NK-92 (cell line): ENCODE data around the gene TSR3.

Experiments
- DNase-seq: peaks from one replicate; lab custom pipeline; 2025; ENCODE audit not compliant: unreplicated experiment; lab: John Stamatoyannopoulos, UW

The TSR3 gene

DNA sequence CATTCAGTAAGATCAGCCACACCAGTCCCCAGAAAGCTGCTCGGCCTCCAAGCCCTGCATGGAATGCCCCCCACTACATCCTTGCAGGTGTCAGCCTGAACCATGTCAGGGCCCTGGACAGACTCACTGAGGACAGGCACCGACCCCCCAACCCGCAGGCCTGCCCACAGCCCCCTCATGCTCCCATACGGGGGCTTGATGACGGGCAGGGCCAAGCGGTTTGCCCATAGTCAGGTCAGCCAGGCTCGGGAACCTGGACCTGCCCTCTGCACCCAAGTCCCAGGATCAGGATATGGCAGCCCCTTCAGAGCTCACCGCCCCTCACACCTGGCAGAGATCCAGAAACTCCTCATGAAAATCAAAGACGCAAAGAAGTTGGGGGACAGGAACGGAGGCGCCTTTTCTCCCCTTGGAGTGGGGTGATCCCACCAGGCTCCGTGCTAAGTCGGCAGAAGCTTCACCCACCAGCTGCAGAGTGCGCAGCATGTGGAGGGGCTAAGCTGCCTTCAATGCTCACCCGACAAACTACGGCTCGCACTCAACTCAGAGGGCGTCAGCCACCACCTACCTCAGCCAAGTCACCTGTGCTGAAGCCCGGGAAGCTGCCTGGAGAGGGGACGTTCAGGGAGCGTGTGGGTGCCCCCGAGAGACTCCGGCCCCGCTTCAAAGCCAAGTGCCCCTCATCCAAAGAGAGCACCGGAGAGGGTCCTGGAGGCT, 26.6 kb upstream of the TSR3 start:
- DNase-seq, result no peak

DNA sequence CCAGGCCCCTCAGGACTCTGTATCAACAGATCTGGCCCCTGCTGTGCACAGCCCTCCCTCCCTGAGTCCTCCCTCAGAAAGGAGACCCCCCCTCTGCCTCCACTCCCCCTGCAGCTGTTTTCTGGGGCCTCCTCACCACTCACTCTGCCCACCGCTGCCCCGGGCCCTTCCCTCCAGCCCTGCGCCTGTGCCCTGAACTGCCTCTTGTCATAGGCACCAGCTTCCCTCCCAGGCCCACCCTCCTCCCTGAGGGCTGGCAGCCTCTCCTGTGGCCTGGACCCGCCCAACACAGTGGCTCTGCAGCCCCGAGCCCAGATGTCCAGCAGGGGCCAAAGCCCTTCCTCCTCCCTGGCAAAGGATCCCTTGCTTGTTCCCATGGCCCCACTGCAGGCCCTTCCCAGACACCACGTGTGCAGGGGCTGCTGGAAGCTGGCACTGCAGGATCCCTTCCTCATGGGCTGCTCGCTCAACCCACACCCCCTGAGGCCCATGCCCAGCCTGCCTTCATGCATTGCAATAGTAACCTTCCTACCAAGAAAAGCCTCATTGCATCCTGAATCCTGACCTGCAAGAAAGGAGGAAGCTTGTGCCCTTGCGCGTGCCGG, 25.8 kb upstream of the TSR3 start:
- DNase-seq, result no peak

- DNase-seq, result no peak
Observed at GRCh38 chr16:1375741-1376410, 24.2 kb upstream of the TSR3 start.

DNA sequence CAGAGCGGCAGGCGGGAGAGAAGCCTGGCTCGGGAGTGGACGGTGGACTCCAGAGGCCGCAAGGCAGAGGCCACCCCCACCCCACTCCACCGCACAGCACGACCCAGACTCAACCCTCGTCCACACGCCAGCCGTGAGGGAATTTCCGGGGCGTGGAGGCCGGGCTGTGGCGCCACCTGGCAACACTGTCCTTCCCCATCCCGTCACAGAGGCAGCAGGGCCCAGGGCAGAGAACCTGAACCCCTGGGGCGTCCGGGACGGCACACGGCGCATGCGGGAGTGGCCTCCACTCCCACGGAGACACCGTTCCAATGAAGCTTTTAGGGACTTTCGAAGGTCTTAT, 23.6 kb upstream of the TSR3 start:
- DNase-seq, result no peak

DNA sequence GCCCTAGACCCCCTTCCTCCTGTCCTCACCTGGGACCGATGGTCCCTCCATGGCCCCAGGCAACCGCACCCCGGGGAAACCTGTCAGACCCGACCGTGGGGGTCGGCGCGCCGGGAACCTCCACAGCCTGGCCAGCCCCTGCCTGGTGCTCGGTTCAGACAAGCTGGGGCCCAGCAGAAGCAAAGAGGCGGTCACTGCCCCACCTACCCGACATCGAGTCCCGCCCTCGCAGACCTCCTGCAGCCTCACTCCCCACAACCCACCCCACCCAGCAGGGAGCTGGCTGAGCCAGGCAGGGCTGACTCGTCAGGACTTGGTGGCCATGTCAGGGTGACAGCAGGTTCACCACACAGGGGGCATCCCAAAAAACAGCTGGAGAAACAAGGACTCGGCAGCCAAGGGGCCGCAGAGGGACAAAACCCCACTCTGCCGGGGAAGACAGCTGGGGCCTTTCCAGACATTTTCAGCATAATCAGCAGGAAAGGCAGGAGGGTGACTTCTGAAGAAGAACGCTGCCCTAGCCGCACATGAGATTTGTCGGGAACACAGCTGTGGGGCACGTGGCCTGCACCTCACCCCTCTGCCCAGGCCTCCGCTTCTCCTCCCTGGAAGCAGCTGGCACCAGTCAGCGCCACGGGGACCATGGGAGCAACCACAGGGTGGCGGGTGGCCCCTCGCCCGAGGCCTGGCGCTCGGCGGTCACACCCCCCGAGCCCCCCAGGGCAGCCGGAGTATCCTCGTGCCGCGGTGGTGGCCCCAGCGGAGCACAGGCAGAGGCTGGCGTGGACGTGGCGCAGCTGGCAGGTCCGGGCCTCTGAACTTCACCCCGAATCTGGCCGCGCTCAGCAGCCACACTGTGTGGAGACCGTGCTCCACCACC, 23.0 kb upstream of the TSR3 start:
- DNase-seq, result no peak

GRCh38 chr16:1372292-1372950, 20.7 kb upstream of the TSR3 start:
- no peak for DNase-seq

- DNase-seq, result no peak
Observed at GRCh38 chr16:1371054-1371978, 19.6 kb upstream of the TSR3 start.

- DNase-seq, result no peak
Observed at GRCh38 chr16:1367486-1368174, 16.0 kb upstream of the TSR3 start.

- no peak for DNase-seq
Observed at GRCh38 chr16:1366712-1367299, 15.1 kb upstream of the TSR3 start.

GRCh38 chr16:1366060-1366711, 14.5 kb upstream of the TSR3 start:
- DNase-seq, result no peak

DNA sequence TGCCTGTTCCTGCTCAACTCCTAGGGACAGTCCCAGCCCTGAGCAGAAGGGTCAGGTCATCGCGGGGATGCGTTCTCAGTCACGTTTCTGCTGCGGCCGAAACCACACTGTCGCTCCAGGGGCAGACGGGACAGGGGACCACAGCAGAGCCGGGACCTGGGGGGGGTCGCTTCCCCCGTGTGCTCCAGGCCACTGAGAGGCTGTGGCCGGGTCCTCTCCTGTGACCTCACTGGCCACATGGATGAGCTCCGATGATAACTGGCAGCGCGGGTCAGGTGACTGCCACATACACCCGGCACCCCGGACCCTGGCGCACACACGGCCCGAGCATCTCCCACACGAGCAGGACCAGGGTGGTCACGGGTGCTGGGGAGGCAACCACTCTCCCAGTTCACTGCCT, 12.8 kb upstream of the TSR3 start:
- no peak for DNase-seq

DNA sequence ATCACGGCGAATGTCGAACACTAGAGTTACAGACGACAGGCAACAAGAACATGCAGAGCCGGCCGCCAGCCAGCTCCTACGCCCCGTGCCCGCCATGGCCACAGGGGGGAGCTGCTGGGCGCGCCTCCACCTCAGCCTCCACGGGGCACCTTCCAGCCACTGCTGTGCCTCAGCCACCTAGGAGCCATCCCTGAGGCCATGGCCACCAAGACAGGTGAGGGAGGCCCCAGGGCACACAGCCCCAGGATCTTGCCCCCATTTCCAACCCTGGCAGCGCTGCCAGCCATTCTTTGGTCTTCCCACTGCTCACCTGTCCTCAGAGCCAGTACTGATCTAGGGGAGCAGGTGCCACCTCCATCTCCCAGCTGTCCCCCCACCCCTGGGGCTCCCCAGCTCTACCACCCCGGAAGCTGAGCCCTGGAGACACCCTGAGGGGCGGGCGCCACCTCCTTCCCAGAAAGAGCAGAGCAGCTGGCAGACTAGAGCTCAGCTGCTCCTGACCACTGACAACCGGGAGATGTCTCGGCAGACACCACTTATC, 11.9 kb upstream of the TSR3 start:
- no peak for DNase-seq

- no peak for DNase-seq
Observed at GRCh38 chr16:1362807-1363206, 11.1 kb upstream of the TSR3 start.

DNA sequence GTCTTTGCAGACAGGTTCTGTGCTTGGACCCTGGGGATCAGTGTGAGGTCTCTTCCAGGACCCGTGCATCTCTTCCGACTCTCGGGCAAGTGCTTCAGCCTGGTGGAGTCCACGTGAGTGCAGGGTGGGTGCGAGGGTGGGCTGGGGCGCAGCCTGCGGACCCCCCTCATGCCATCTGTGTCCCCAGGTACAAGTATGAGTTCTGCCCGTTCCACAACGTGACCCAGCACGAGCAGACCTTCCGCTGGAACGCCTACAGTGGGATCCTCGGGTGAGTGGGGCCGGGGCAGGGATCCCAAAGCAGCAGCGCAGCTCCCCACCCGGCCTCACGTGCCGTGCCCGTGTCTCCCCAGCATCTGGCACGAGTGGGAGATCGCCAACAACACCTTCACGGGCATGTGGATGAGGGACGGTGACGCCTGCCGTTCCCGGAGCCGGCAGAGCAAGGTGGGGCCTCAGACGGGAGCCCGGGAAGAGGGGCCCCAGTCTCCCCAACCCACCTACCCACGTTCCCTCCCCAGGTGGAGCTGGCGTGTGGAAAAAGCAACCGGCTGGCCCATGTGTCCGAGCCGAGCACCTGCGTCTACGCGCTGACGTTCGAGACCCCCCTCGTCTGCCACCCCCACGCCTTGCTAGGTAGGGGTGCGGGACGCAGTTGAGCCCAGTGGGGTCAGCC, 10.1 kb upstream of the TSR3 start:
- DNase-seq, result no peak

DNA sequence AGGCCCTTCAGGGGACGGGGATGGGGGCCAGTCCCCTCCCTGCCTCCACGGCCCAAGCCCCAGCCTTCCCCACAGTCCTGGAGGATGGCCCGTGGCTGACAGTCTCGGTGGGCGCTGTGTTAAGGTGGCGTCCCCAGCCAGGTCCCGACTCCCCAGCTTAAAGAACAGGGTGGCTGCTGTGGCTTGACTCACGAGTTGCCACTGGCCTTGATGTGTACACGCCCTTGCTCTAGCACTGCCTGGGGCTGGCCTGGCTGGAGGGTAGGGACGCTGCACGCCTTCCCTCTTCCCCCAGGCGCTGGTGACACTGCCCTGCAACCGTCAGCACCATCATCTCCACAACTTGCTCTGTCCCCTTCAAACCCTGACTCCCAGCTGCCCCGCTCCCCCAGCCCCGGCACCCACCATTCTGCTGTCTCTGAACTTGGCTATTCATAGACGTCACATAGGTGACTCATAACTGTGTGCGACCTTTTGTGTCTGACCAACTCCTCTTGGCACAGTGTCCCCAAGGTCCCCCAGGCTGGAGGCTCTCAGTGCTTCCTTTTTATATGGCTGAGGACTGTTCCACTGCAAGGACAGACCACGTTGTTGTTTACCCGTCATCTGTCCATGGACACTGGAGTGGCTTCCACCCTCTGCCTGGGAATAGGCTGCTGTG, 6.4 kb upstream of the TSR3 start:
- no peak for DNase-seq

DNA sequence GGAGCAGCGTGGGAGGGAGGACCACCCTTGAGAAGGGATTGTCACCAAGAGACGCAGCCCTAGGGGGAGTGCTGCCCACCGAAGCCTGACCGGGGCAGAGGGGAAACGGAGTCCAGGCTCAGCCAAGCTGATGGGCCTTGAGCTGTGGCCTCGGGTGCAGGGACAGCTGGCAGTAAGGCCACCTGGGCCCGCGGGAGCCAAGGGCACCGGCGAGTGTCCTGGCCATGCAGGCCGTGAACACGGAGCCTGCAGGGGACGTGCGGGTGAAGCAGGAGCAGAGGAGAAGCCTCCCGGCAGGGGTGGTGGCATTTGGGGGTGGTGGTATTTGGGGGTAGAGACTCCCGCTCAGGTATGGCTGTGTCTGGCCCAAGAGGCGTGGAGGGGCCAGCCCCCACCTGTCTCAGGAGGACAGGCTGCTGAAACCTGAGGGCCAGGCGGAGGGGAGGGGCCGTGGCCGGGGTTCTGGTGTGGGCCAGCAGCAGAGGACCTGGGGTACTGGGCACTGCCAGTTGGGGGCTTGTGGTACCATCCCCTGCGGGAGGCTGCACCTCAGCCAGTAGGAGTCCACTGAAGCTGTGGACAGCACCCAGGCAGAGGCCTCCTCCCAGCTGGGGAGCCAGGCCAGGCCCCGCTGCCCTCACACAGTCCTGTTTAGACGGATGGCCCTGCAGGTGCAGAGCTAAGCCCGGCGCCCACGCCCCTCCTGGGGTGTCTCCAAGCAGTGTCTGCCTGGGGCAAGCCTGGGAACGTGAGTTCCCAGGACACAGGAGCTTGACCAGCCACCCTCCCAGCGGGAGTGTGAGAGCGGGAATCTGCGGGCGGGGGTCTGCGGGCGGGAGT, 4.6 kb upstream of the TSR3 start:
- DNase-seq, result no peak
